GM21786 (cell line): ENCODE measurements around the gene NAV2.

Experiments used
- ATAC-seq: cut with Tn5 transposase; IDR thresholded peaks from one replicate; pipeline ENCODE4 v1.9.1; 2021; ENCODE audit not compliant: unreplicated experiment

The NAV2 gene

DNA sequence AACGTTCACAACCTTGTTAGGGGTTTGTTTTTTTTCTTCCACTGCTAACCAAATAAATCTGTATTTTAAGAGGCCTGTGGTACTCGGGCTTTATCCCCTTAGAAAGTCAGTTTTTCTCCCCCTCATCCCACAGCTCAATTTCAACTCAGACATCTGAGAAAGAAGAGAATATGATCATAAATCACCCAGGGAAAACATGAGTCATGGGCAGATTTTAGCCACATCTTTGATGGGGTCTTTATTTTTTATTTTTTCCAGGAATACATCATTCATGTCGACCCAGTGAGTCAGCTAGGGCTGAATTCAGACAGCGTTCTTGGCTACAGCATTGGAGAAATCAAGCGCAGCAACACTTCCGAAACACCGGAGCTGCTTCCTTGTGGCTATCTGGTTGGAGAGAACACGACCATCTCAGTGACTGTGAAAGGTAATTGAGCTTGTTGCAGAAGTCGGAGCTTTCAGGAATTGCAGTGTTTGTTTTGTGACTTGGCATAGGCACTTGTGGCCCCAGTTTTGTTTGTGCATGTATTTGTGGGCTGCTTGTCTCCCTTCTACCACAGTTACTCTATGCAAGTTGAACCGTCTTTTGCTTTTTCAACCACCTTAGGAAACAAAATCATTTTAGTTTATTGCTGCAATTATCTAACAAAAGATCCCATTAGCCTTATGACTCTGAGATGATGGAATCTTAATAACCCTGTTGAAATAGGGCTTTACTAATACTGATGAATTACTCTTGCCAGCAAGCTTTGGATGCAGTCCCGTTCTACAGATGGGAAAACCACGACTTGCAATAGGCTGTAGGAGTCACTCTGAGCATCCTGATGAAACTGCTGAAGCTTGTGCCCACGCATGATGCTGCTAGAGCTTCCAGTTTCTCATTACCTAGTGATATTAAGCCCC lies 384.9 kb downstream of the NAV2 start:
- ATAC-seq, result no peak

DNA sequence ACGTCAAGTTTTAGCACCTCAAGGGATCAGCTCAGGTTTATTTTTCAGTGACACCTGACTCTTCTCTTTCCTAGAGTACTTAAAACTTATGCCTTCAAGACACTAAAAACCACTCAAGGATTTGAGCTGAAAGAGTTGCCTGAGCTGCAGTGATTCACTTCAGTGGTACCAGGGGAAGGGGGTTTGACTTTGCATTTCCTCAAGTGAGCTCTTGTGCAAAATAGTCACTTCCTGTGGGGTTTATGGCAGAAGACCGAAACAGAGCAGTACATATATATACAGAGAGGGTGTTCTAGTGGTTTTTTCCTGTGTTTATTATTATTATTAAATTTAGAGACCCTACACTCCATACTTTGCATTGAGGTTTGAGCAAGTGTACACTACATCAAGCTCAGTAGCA lies 386.9 kb downstream of the NAV2 start:
- no peak for ATAC-seq

DNA sequence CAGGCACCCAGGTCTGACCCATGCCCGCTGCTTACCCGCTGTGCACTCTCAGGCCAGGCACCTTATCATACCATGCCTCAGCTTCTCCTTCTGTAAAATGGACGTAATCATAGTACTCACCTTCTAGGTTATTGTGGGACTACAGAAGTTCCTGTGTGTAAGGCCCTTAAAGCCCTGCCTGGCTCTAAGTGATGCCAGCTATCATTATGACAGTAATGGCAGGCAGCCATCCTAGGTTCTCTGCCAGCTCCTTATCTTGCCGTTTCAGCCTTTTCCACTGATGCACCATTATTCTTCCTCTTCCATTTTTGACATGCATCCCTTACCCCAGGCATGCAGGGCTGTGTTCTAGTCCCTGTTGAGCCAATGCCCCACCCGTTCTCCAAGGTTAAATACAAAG lies 389.8 kb downstream of the NAV2 start:
- no peak for ATAC-seq

DNA sequence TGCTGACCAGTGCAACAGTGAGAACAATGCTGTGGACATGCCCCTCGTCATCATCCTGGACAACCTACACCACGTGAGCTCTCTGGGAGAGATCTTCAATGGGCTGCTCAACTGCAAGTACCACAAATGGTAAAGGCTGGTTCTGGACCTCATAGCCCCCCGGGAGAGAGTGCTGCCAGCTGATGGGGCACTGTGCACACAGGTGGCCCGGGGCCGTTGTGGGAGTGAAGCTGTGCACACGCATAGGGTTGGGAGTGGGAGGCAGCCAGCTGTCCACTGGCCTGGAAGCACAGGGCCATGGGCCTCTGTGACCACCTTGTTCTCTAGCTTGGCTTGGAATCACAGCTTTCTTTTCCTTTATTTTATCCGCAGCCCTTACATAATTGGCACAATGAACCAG lies 390.6 kb downstream of the NAV2 start:
- ATAC-seq, result no peak

DNA sequence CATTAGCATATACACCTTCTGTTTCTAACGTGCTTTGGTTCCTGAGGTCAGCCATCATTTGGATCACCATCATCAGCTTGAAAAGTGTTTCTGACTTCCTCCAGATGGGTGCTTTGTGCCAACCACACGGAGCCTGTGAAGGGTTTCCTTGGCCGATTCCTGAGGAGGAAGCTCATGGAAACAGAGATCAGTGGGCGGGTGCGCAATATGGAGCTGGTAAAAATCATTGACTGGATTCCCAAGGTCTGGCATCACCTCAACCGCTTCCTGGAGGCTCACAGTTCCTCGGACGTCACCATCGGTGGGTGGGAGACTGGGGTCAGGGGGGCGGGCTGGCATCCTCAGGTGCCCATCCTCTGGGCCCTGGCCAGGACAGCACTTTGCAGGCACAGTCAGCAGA lies 392.8 kb downstream of the NAV2 start:
- ATAC-seq, result no peak

DNA sequence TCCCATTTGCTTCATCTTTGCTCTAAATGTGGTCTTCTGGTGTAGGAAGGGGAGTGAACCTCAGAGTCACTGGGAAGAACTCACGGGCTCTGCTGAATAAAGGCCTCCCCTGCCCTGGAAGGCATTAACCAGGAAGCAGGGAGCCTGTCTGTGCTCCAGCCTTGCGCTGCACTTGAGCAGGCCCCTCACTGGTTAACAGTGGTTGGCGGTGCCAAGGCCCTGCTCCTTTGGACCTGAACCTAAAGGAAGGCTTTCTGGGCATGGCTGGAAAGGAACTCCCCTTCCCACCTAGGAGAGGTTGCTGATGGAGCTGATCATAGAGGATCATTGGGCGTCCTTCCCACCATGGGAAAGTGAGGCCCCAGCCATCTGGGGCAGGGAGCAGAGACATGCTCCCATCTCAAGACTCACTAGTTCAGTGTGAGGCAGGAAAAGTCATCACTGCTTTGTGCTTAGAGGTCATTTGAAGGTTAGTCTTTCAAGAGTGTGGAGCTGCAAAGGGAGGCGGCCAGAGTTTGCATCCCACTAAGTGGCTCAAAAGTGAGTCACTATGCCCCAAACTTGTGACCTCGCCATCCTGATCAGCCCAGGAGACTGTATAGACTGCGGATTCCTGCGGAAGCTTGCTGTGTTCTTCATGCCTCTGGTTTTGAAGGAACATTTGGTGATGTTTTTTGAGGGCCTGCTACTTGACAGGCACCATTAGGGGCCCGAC lies 397.3 kb downstream of the NAV2 start:
- no peak for ATAC-seq

DNA sequence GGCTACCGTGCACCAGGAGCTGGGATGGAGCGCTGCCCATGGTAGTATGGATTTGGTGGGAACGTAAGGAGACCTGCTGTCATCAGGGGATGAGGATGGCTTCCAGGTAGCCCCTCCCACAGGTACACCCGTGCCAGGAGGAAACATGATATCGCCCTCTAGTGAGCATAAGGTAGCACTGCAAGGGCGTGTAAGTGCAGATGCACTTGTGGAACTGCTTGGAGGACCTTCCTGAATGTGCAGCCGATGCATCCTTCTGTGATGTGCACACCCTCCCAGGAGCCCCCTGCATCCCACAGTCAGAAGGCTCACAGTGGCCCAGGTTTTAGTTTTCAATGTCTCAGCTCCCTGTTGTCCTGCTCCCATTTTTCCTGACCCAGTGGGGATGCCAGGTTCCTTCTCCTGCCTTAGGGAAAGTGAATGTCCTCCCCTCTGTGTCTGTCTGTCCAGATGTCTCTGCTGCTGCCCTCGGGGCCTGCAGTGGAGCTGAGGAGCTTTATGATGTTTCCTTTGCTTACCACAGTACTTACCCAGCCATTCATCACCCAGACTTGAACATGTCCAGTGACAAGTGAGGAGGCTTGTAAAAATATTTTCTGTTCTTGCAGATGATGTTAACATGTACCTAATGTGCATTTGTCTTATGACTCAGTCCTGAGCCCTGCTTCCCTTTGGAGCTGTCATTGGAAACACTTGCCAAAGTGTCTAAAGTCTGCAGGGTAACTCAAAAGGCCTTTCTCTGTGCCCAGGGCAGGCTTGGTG lies 398.5 kb downstream of the NAV2 start:
- peak; percentile 93 for ATAC-seq

DNA sequence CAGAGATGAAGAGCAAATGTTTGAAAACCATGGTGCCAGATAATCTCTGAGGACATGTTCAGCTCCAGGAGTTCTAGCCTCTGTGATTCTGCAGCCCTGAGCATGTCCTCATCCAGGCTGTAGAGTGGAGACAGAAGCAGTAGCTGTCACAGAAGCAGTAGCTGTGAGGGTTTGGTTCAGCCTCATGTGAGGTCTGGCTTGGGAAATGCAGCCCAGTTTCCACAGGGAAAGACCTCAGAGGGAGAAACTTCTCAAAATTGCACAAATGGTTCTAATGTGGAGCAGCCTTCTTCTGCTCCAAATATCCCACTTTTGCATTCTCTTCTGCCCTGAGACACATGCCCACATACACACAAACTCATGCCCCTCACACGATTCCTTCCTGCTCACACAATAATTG lies 399.2 kb downstream of the NAV2 start:
- ATAC-seq, result no peak

DNA sequence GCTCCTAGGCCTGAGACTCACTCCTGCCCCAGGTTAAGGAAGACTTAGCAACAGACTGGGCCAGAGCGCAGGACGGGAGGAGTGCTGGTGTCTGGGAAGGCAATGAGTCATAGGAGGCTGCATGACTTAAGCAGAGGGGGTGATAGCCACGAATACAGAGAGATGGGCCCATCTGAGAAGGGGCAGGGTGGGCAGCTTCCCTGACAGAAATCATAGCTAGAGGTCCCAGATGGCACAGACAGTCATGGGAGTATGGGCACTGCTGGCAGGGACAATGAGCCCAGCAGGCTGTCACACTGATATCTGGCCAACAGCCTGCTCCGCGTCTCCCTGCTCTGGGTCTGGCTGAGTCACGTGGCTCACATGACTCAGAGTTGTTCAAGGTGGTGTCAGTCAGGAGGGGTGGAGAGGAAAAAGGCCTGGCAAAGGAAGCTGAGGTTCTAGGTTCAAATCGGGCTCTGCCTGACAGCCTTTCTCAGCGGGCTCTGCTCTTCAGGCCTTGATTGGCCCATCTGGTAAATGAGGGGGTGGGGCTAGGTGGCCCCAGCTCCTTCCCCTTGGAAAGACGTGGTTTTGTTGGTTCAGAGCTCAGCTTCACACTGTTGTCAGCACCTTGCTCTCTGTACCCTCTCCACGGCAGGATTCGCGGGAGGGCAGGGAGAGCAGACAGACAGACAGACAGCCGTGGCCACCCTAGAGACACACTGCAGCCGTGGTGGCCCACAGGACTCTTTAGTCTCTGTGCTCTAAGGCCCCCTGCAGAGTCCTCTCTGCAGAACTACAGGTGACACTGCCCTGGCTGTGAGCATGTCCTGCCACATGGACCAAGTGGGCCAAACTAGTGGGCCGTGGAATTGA lies 399.9 kb downstream of the NAV2 start:
- no peak for ATAC-seq

DNA sequence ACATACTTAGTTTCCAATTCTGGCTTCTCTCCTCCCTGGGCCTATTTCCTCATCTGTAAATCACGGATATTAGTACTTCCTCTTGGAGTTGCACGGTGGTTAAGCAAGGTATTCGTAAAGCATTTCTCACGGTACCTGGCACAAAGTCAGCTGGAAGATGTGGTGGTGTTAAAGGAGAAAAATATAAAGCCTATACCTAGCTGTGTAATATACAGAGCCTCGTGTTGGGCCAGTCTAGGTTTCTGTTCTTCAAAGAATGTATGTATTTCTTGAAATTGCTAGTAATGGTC lies 400.5 kb downstream of the NAV2 start:
- no peak for ATAC-seq

DNA sequence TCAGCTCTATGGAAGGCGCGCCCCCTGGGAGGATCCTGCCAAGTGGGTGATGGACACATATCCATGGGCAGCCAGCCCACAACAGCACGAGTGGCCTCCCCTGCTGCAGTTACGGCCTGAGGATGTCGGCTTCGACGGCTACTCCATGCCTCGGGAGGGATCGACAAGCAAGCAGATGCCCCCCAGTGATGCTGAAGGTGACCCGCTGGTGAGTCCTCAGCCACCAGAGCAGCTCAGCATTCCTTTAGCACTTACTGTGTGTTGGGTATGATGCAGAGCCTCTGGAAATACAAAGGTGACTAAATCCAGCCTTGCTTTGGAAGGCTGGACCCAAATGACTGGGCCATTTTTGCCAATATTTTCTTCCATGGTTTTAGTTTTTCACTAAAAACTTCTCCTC lies 402.0 kb downstream of the NAV2 start:
- ATAC-seq, result no peak

DNA sequence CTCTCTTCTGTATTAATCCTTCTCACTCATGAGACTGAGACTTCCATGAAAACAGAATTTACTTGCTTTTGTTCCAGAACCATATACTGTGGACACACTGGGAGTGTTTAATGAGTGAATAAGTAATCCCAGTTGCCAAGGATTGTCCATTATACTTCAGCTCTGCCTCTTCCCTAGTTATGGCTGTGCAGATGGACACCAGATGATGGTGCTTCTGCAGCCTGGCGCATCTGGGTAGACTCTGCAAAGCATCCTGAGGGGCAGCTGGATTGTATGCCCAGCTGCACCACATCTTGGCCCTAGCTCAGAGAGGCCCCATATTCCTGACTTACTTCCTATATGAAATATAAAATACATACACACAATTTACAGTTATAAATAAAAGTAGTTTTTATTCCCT lies 404.2 kb downstream of the NAV2 start:
- ATAC-seq, result no peak

DNA sequence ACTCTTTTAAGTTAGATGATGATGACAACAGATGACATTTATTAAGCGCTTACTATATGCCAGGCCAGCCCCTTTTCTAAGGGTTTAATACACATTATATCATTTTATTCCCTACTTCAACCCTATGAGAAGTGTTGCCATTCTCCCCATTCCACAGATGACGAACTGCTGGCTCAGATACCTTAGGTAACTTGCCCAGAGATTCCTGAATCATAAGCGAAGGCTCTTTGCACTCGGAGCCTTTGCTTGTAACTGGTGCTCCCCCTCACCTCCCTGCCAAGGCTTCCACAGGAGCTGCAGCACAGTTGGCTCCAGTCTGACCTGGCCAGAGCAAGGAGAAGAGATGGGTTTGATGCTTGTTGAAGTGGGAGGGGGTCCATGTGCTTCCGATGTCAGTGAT lies 404.7 kb downstream of the NAV2 start:
- no peak for ATAC-seq

DNA sequence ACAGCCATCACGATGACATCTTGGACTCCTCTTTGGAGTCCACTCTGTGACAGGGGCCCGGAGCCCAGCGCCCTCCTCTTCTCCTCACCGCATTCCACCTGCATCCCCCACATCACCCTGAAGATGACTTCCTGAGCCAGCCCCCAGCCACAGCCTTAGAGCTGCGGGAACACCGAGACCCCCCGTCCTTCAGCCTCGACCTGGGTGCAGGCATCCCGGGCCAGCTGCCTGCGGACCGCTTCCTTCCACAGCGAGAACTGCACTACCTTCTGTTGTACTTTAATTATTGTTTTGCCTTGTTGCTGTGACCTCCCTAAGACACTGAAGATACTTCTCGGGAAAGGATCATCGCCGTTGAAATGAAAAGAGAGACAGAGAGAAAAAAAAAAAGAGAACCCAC lies 405.6 kb downstream of the NAV2 start:
- ATAC-seq, result no peak

DNA sequence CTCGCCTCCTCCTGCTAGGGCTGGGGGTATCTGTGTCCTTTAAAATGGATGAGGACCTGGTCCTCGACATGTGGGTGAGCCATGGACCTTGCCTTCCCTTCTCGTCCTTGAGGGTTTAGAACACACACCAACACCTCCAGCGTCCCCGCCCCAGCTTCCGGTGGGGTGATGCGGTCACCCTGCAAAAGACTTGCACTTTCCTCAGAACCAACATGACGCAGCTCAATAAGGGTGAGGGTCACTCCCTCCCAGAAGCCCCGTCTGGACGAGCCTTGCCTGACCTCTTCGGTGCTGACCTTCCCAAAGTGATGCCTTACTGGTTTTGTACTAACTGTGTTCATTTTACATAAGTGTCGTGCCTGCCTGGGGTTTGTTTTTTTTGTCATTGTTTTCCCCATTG lies 406.7 kb downstream of the NAV2 start:
- no peak for ATAC-seq

DNA sequence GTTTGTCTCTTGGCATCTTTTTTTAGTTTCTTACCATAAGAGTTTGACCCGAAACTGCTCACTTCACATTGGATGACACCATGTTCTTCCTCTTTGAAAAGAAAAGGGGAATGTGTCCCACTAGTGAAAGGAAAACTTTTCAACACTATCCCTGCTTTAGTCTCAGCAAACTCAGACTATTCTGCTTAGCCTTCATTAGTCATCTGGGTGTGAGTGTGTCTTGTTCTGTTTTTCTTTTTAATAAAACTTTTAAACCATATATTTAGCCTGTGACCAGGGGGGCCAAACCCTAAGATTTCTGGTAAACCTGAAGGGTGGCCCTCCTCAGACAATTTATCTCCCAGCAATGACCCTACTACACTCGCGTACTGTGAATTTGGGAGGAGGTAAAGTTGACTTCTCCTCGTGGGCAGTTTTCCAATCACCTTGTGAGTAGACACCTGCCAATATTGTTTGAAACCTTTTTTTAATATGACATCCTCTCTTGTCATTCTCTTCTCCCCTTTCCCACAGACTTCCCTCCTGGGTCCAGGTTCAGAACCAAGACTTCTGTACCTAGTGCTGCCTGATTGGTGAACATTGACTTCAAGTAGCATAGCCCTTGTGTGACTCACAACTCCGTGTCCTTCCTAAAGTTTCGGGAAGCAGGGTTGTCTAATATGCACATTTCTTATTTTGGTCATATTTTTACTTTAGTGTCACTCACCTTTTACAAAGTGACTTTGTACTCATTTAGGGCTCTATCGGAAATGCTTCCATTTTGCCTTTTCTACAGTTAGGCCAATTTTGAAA lies 407.7 kb downstream of the NAV2 start:
- no peak for ATAC-seq

DNA sequence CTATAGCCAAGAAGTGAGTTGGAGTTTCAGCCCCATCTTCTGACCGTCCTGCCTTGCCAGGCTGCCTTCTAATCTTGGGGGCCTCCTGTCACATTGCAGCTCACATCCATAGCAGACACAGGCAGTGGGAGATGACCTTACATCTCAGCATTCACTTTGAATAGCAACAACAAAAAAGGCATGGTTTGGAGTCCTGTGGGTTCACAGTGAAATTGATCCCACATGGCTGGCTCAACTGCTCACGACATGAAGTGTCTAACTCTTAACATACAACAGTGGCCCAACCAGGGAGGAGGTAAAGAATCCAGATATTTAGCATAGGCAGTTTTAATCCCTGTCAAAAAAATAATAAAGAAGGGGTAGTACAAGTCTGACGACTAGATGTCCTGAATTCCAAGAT lies 409.5 kb downstream of the NAV2 start:
- ATAC-seq, result no peak

DNA sequence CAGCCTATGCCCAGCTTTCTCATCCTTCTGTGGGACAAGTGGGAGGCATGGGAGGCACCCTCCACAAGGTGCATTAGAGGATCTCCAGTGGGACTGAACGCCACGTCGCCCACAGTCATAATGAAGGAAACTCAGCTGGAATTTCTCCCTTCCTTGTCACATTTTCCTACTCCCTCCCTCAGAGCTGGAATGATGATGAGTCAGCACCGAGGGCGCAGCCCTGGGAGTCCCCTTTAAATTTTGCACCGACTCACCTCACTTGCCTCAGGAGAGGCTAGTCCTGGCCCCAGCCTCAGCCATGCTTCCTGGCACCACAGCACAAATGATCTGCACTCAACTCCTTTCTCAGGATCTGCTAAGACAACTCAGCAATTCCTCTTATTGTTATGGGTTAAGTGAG lies 413.3 kb downstream of the NAV2 start:
- ATAC-seq, result no peak

DNA sequence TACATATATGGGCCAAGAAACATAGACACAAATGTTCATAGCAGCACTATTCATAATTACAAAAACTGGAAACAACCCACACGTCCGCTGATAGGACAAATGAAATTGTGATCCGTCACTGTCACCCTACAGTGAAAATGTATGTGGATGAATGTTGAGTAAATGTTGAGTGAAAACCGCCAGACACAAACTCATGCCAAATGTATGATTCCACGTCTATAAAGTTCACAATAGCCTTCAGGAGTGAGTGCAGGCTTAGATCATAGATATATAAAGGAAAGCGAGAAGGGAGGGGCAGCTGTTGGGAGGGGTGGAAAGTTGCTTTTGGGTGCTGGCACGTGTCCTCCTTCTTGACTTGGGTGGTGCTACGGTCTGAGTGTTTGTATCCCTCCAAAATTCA lies 414.1 kb downstream of the NAV2 start:
- no peak for ATAC-seq
